SU-DHL-6 (cell line): Measurements from ENCODE around the gene TEC.
A peak's percentile ranks its signal among the peaks of the same experiment; 100 is the strongest.

Source experiments
- CTCF ChIP-seq: fragments of 200-600 bp; sonication (generic); IDR thresholded peaks from one replicate; pipeline ENCODE4 v1.5.1; 2017; ENCODE audit warnings: antibody characterized with exemption, mild to moderate bottlenecking, low read length, moderate library complexity; ENCODE audit not compliant: insufficient read depth, poor library complexity, severe bottlenecking
- EZH2phosphoT487 ChIP-seq: fragments of 200-600 bp; sonication (generic), shearing (Covaris generic); conservative IDR thresholded peaks from 2 replicates; pipeline ENCODE4 v1.6.1; 2018; ENCODE audit warnings: mild to moderate bottlenecking, antibody characterized with exemption, low read length, moderate library complexity, mixed read lengths

GRCh38 chr4:48141048-48141447 lies 128.6 kb downstream of the TEC start:
- peak; percentile 23 for TF ChIP-seq CTCF
- no peak for TF ChIP-seq EZH2phosphoT487
